HG03354 (cell line): ENCODE results near the gene BIRC6.
"Not testable (repeated sequence)": the region's sequence is repeated elsewhere in the genome, so short reads cannot be mapped to it uniquely, and the experiment has no call there.

ENCODE experiments used
- ATAC-seq: cut with Tn5 transposase; IDR thresholded peaks from one replicate; pipeline ENCODE4 v1.9.1; 2021; ENCODE audit warnings: mild to moderate bottlenecking; ENCODE audit not compliant: unreplicated experiment, poor library complexity, severe bottlenecking

Gene BIRC6

GRCh38 chr2:32495139-32495538 lies 138.3 kb downstream of the BIRC6 start:
- no peak for ATAC-seq

DNA sequence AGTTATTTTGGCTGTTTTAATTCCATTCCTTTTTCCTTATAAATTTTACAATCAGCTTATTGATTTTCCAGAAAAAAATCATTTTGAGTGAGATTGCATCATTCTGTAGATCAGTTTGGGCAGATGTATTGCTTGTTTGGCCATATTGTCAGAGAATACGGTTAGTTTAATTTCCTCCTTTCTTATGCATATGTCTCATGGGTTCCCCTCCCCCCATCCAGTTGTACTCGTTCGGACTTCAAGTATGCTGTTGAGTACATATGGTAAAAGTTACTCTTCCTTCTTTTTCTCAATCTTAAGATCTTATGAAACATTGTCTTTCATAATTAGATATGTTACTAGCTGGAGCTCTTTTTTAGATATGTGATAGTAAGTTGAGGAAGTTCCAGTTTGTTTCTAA lies 139.8 kb downstream of the BIRC6 start:
- ATAC-seq: no peak

GRCh38 chr2:32498306-32498705 lies 141.5 kb downstream of the BIRC6 start:
- ATAC-seq: no peak

DNA sequence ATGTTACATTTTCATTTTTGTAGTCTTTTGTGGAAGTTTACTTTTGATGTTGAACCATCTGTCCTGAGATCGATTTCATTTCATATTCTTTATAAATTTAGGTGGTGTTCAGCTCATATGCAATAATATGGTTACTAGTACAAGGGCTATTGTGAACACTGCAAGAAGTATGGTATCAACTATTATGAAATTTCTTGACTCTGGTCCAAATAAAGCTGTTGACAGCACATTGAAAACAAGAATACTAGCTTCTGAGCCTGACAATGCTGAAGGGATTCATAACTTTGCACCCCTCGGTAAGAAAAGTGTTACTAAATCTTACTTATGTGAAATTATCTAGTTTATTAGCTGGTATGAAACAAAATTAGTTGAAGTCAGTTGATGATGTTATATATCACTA lies 146.1 kb downstream of the BIRC6 start:
- ATAC-seq: no peak

DNA sequence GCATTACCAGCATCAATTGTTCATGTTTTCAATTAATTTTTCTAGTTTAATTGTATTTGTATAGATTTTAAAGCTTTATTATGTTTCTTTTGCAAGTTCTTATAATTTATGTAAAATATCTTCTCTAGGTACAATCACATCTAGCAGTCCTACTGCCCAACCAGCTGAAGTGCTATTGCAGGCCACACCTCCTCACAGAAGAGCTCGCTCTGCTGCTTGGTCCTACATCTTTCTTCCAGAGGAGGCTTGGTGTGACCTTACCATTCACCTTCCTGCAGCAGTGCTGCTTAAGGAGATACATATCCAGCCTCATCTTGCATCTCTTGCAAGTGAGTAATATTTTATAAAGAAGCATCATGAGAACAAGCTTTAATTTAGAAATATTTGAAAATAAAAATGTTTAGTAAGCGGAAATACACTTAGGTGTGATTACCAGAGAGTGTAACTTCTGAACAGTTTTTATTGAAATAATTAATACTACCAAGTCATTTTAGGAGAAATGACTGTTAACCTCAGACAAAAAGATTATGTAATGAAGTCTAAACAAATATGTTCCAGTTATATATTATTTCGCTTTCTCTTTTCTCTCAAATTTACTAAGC lies 148.2 kb downstream of the BIRC6 start:
- no peak for ATAC-seq

- ATAC-seq: no peak
Measured at GRCh38 chr2:32506446-32506845, 149.6 kb downstream of the BIRC6 start.

DNA sequence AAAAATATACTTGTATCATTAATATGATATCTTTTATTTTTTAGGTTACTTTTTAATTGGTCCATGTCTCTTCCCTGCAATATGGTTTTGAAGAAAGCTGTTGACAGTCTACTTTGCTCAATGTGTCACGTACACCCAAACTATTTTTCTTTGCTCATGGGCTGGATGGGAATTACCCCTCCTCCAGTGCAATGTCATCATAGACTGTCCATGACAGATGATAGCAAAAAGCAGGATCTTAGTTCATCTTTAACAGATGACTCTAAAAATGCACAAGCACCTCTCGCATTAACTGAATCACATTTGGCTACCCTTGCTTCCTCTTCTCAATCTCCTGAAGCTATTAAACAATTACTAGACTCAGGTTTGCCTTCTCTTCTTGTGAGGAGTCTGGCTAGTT lies 158.1 kb downstream of the BIRC6 start:
- ATAC-seq: no peak

DNA sequence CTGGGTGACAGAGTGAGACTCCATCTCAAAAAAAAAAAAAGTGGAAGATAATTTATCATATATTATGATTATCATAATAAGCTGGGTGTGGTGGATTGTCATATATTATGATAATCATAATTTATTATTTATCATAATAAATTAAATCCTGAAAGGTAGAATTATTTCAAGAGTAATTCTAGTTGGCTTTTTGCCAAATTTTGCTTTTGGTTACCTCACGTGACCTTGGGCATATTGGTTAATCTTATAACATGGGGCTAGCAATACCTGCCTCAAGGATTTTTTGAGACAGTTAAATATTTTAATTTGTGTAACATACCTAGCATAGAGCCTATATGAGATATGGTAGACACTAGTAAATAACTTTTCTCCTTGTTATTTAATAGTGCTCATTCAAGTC lies 159.7 kb downstream of the BIRC6 start:
- ATAC-seq: no peak

- no peak for ATAC-seq
Measured at GRCh38 chr2:32522770-32523169, 165.9 kb downstream of the BIRC6 start.

DNA sequence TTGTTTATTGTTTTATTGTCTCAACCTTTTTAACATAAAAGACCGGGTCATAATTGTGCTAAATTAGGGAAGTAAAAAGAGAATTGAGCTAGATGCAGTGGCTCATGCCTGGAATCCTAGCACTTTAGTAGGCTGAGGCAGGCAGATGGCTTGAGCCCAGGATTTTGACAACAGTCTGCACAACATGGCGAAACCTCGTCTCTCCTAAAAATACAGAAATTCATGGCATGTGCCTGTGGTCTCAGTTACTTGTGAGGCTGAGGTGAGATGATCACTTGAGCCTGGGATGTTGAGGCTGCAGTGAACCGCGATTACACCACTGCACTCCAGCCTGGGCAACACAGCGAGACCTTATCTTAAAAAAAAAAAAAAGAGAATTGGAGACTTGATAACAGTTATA lies 166.9 kb downstream of the BIRC6 start:
- no peak for ATAC-seq

GRCh38 chr2:32532341-32532740 lies 175.5 kb downstream of the BIRC6 start:
- ATAC-seq: no peak

DNA sequence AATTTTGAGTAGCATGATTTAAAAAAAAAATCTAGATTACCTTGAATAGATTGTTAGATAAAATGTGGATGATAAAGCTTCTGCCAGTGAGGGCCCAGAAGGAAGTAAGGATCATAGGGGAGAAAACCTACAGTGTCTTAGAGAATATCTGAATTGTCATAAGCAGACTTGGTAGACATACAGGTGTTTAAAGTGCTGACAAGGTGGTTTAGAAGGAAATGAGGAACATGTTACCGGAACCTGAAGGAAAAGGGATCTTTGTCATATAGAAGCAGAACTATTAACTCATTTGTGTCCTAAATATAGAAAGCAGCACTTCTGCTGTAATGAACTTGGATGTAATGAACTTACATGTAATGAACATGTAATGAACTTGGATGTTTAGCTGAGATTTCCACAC lies 176.1 kb downstream of the BIRC6 start:
- ATAC-seq: no peak

DNA sequence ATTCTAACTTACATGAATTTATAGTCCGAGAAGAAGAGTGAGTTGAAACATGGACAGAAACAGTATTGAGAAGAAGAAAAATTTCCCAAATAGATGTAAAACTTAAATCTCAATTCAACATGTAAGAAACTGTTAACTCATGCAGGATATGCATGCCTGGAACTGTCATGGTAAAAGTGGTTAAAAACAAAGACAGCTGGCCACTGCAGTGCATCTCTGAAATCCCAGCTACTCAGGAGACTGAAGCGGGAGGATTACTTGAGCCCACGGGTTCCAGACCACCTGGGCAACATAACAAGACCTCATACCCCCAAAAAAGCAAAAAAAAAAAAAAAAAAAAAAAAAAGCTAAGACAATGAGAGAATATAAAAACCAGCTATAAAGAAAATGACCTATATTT lies 178.0 kb downstream of the BIRC6 start:
- ATAC-seq: no peak

DNA sequence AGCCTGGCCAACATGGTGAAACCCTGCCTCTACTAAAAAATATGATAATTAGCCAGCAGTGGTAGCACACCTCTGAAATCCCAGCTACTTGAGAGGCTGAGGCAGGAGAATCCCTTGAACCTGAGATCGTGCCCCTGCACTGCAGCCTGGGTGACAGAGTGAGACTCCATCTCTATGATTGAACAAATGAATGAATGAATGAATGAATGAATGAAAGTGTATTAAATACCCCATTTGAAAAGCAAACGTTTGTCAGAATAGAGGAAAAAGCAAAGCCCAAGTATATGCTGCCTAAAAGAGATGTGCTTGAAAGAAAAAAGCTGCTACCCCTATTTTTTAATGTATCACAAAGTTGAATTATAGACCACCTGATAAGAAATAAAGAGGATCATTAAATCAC lies 181.9 kb downstream of the BIRC6 start:
- no peak for ATAC-seq

DNA sequence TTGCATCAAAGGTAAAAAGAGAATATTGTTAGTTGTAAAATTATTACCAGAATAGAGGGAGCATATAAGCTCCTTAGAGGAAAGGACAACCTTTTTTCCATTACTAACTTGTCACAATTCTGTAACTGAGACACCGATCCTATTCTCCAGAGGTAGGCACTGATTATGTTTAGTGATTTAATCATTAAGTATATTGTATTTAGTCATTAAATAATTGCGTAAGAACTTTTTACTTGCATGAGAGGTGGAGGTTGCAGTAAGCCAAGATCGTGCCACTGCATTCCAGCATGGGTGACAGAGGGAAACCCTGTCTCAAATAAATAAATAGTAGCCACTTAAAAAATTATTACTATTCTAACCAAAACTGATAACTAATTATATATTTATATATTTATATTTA lies 195.7 kb downstream of the BIRC6 start:
- ATAC-seq: not testable (repeated sequence)

DNA sequence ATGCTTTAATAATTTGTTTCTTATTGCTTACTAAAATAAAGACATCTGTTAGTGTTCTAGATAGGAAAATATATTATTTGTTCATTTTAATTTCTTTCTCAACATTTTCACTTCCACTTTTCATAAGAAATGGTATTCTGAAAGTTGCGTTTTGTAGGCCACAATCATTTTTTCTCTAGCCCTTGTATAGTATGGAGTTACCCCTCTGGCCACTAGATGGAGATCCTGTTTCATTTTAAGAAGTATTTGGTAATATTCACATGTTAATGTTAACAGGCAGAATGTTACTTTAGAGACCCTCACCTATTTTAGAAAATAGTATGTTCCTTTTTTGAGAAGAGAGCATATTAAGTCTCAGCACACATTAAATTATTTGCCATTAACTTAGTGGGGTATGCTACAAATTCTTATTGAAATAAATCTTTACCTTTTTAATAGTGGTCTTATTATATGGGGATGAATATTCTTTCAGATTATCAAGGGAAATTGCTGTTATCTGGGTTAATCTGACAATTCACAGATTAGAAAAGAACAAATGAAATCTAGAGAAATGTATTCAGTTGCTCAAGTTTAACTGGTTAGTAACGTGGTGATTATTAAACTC lies 197.1 kb downstream of the BIRC6 start:
- ATAC-seq: peak; percentile 95

- no peak for ATAC-seq
Measured at GRCh38 chr2:32558492-32558891, 201.7 kb downstream of the BIRC6 start.

DNA sequence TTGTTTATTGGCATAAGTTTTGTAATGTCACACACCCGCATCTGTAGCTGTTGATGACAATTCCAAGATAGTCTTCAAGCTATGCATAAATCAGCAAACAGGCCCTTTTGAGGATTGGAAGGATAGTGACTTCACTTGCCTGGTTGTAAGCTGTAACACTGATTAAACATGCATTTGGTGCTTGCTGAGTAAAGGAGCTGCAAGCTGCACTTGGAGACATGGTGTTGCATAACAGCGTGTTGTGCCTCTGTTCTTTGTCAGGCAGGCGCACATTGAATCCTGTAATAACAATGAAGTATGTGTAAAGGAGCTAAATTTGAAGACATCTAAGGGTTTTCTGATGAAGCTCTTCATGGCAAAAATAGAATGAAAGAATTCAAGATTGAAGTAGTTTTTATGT lies 202.3 kb downstream of the BIRC6 start:
- no peak for ATAC-seq

DNA sequence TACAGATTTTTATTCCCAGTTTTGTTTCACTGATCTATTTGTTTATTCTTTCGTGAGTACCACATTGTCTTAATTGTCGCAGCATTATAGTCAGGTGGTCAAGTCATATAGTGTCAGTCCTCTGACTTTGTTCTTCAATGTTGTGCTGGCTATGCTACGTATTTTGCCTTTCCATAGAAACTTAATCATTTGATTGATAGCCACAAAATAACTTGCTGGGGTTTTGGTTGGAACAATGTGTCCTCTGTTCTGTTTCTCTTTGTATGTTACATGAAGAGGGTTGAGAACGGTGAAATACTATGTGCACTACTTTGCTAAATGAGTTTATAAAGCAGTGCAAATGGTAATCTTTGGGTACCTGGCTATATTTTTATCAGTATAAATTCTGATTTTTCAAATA lies 206.1 kb downstream of the BIRC6 start:
- no peak for ATAC-seq

DNA sequence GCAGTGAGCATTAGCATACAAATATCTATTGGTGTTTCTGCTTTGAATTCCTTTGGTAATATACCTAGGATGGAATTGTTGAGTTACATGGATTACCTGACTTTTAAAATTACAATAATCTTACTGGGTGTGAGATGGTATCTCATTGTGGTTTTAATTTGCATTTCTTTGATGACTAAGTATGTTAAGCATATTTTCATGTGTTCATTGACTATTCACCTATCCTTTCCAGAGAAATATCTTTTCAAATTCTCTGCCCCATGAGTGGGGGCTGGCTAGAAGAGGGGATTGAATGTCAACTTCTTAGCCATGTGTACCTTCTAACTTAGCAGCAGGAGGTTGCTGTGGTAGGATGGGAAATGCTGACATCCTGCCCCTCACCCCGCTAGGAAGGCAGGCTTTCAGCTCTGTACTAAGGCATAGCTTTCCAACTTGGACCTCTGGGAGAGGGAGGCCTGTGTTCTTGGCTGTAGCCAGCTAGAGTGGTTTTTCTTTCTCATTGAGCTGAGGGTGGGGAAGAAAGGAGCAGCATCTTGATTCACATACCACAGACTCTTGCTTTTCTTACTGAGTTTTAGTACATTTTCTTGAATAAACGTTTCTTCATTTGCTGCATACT lies 207.7 kb downstream of the BIRC6 start:
- no peak for ATAC-seq

DNA sequence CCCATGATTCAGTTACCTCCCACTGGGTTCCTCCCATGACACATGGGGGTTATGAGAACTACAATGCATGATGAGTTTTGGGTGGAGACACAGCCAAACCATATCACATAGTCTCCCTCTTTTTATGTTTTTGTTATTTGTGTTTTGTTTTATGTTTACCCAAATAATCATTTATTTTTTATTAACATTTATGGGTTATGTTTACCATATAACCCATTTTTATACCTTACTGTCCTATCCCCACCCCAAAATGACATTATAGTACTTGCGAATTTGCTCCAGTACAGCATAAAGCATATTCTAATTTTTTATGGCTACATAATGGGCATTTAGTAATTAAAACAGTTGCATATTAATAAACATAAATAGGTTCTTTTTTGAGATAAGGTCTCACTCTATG lies 209.1 kb downstream of the BIRC6 start:
- ATAC-seq: no peak

DNA sequence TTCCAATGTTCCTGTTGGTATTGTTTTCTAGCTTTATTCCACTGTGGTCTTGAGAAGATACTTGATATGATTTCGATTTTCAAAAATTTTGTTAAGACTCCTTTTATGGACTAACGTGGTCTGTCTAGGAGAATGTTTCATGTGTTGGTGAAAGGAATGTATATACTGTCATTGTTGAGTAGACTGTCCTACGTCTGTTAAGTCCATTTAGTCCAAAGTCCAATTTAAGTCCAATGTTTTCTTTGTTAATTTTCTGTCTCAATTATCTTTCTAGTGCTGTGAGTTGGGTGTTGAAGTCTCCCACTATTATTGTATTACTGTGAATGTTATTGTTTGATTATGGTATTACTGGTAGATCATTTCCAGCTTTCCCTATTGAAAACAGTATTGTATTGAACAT lies 215.2 kb downstream of the BIRC6 start:
- ATAC-seq: no peak
